Measurements from ENCODE around the gene SERPINB1.
"Not testable (repeated sequence)": the region's sequence is repeated elsewhere in the genome, so short reads cannot be mapped to it uniquely, and the experiment has no call there.

Gene SERPINB1

DNA sequence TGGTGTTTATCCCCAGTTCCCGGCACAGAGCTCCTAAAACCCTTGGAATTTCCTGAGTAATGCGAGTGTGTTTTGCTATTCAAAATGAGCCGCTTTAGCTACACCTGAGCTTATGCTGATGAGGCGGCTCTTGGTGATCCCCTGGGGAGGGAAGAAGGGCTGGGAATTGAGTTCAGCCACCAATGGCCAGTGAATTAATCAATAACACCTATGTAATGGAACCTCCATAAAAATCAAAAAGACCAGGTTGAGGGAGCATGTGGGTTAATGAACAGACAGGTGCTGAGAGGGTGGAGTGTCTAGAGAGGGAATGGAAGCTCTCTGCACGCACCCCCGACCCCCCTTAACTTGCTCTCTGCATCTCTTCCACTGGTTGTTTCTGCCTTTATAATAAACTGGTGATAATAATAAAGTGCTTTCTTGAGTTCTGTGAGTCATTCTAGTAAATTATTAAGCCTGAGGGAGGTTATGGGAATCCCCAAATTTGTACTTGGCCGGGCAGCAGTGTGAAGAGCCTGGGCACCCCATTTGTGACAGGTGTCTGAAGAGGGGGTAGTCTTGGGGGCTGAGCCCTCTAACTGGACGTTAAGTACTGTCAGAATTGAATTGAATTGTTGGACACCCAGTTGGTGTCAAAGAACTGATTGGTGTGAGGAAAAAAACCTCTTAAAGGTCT is 24.6 kb upstream of the SERPINB1 start:
- DNase-seq (ENCODE audit: low spot score) = no peak

DNA sequence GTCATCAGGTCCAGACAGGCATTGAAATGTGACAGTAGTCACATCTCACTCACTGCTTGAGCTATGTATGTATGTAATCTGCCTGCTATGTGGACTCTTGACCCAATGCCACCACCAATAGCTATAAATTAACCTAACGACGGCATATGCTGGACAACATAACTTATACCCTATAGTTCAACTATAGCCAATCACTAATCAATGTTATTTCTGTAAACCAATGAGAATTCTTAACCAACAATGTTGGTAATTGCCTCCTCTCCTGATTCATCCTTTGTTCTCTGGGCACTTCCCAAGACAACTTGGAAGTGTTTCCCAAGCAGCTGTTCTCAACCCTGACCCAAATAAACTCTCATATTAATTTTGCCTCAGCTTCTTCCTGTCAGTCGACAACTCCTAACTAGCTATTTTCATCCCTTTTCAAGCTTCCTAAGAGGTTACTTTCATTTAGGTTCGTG is 24.1 kb upstream of the SERPINB1 start:
- no peak for DNase-seq (ENCODE audit: low spot score)

DNA sequence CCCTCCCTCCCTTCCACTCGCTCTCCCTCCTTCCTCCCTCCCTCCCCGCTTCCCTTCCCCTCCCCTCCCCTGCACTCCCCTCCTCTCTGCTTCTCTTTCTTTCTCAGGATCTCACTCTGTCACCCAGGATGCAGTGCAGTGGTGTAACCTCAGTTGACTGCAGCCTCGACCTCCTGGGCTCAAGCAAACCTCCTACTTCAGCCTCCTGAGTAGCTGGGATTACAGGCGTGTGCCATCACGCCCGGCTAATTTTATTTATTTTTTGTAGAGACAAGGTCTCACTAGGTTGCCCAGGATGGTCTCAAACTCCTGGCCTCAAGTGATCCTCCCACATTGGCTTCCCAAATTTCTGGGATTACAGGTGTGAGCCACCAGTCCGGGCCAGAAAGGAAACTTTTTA is 23.6 kb upstream of the SERPINB1 start:
- DNase-seq (ENCODE audit: low spot score) = no peak

DNA sequence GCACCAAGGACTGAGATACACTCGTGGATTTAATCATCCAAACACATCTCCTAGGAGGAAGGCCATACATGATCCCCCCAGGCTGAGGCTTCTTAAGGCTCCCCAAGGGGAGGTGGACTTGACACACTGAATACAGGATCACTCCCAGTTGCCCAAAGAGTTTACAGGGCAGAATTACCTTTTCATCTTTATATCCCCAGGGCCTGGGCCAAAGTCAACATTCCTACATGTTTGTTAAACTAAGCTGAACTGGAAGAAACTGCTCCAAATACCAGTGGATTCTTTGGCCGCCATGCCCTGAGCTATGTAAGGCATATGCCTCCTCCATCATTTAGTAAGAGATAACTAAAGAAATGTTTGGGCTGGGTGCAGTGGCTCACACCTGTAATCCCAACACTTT is 22.2 kb upstream of the SERPINB1 start:
- no peak for DNase-seq (ENCODE audit: low spot score)

DNA sequence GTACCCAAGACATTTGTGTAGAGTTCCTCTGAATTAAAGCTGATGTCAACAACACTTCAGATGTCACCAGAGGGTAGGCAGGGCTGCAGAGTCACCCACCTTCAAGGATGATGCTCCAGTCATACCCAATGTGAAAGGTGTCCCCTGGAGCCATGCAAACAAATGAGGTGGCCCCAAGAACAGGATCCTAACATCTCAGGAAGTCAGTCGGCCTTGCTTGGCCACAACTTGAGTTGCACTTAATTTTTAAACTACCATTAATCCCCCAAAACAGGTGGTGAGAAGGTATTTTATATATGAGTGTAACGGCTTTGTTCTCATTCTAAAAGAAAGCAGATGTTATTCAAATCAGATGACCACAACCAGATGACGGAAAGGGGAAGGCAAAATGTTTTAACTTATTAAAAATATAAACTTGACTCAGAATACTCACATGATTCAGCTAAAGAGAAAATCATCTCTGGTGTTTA is 21.1 kb upstream of the SERPINB1 start:
- no peak for DNase-seq (ENCODE audit: low spot score)

DNA sequence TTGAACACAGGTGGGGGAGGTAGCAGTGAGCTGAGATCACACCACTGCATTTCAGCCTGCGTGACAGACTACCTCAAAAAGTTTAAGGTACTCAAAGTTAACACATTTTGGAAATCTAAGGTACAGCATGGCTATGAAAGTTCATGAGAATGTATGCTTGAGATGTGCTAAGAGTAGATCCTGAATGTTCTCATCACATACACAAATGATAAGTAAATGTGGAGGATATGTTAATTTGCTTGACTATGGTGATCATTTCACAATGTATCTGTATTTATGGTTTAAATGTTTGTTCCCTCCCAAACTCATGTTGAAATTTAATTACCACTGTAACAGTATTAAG is 20.1 kb upstream of the SERPINB1 start:
- no peak for DNase-seq (ENCODE audit: low spot score)

DNA sequence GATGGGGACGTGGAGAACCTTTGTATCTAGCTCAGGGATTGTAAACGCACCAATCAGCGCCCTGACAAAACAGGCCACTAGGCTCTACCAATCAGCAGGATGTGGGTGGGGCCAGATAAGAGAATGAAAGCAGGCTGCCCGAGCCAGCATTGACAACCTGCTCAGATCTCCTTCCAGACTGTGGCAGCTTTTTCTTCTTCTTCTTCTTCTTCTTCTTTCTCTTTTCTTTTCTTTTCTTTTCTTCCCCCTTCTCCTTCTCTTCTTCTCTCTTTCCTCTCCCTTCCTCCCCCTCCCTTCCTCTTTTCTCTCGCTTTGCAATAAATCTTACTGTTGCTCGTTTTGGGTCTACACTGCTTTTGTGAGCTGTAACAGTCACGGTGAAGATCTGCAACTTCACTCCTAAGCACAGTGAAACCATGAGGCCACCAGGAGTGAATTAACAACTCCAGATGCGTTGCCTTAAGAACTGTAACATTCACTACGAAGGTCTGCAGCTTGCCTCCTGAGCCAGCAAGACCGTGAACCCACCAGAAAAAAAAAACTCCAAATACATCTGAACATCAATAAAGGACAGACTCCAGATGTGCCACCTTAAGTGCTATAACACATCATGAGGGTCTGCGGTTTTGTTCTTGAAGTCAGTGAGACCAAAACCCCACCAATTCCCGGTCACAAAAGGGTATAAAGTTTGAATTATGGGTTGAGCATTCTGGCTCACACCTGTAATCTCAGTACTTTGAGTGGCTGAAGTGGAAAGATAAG is 19.6 kb upstream of the SERPINB1 start:
- no peak for DNase-seq (ENCODE audit: low spot score)

DNA sequence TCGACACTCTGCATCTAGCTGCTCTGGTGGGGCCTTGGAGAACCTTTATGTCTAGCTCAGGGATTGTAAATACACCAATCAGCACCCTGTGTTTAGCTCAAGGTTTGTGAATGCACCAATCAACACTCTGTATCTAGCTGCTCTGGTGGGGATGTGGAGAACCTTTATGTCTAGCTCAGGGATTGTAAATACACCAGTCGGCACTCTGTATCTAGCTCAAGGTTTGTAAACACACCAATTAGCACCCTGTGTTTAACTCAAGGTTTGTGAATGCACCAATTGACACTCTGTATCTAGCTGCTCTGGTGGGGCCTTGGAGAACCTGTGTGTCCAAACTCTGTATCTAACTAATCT is 19.0 kb upstream of the SERPINB1 start:
- DNase-seq (ENCODE audit: low spot score) = not testable (repeated sequence)

DNA sequence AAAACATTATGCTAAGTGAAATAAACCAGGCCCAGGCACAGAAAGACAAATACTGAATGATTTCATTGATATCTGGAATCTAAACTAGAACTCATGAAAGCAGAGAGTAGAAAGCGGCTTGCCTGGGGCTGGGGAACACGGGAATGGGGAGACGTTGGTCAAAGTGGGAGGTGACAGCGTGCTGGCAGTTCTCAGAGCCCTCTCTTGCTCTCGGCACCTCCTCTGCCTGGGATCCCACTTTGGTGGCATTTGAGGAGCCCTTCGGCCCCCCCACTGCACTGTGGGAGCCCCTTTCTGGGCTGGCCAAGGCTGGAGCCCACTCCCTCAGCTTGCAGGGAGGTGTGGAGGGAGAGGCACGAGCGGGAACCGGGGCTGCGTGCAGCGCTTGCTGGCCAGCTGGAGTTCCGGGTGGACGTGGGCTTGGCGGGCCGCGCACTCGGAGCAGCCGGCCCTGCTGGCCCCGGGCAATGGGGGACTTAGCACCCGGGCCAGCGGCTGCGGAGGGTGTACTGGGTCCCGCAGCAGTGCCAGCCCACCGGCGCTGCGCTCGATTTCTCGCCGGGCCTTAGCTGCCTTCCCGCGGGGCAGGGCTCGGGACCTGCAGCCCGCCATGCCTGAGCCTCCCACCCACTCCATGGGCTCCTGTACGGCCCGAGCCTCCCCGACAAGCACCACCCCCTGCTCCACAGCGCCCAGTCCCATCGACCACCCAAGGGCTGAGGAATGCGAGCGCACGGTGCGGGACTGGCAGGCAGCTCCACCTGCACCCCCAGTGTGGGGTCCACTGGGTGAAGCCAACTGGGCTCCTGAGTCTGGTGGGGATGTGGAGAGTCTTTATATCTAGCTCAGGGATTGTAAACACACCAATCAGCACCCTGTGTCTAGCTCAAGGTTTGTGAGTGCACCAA is 18.4 kb upstream of the SERPINB1 start:
- DNase-seq (ENCODE audit: low spot score) = not testable (repeated sequence)

DNA sequence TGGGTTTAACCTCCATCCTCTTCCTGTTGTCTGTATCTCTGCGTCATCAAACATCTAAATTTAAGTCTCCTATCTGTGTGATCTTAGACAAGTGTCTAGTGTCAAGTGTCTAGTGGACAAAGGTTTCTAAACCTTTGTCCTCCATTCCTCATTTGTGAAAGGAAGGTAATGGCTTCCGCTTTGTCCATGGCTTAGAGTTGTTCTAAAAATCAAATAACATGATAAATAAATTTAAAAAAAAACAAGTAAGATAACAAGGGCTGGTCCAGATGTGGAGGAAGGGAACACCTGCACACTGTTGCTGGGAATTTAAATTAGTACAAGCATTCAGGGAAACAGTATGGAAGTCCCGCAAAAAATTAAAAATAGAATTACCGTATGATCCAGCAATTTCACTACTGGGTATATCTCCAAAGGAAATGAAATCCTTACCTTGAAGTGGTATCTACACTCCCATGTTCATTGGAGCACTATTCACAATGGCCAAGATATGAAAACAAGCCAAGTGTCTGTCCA is 17.6 kb upstream of the SERPINB1 start:
- DNase-seq (ENCODE audit: low spot score) = no peak

DNA sequence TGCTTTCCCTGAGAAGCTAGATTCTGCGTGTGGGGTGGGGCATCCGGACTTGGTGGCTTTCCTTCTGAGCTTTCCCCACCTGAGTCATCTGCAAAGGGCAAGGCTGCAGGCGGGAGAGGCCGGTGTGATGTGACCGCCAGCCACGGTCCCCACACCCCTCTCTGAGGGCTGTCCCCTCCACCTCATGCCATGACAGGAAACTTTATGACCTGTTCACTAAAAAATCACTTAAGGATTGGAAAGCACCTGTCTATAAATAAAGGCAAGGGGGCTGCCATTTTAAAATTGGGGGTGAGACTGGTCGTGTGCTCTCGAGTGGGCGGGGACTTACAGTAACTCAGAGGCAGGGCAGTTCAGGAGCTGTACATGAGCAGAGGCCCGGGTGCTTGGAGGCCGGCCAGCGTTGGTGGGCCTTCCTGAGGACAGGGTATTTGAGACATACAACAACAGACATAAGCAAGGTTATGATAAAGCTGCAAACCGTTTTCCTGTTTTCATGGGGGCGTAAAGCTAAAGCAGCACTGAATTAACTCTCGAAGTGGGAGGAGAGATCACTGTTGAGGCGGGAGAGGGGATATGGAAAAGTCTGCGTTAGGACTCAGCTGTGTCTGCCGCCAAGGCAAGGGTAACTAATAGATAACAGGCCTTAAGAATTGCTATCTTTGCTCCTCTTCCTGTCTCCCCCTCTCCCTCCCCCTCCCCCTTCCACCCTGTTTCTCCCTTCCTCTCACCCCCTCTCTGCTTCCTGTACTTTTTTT is 16.1 kb upstream of the SERPINB1 start:
- DNase-seq (ENCODE audit: low spot score) = no peak

DNA sequence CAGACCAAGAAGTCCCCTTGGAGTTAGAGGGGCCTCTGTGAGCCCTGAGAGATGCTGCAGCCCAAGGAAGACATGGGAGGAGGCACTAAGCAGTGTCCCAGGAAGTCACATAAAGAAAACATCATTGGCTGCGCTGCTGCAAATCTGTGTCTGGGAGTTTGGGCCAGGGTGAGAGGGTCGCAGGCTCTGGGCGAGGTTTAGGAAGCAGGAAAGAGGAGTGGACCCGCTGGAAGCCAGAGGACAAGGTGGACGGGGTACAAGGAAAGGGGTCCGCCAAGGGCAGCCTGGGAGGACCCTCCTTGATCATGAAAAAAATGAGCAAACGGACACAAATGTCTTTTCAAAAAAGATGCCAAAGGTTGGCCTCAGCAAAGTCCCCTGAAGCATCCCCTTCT is 15.5 kb upstream of the SERPINB1 start:
- no peak for DNase-seq (ENCODE audit: low spot score)

DNA sequence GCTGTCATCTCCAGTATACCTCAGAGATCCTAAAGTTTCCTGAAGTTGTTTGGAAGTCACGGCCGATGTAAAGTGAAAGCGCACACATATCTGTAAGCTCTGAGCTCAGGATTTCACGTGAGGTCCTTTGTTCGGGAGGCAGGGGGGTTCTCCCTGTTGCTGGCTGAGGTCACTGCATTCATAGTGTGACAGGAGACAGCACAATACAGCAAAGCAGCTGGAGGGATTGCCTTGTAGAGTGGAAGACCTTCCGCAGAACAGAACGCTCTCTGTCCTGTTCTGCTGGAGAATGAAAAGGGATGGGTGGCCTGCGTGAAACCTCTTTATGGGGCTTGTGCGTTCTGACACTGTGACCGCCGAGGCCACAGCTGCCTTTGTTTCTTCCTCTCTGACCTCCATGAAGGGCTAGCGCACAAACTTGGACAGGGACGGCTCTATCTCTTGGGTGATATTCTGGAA is 13.4 kb upstream of the SERPINB1 start:
- no peak for DNase-seq (ENCODE audit: low spot score)

DNA sequence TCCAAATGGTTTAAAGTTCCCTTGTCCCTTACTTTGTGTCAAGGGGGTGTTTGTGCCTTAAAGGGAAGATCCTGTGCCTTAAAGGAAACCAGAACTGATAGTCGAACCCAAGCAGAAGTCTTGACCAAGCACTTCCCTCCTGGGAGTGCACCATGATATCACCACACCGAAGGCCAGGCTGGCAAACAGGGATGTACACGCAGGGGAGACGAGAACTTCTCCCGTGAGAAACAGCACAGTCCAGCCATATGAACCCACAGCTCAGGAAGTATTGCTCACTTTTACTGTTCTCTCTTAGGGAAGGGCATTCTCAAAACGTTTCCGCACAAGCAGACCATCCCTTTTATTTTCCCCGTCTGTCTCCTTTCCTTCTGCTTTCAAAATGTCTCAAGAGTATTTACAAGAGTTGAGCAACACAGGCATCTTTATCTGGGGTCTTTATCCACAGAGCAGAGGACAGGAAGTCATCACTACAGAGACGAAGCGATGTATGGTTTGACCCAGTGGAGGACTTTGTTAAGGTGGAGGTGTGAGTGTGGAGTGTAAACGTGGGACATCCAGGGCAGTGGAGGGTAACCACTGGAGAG is 12.8 kb upstream of the SERPINB1 start:
- DNase-seq (ENCODE audit: low spot score) = no peak

DNA sequence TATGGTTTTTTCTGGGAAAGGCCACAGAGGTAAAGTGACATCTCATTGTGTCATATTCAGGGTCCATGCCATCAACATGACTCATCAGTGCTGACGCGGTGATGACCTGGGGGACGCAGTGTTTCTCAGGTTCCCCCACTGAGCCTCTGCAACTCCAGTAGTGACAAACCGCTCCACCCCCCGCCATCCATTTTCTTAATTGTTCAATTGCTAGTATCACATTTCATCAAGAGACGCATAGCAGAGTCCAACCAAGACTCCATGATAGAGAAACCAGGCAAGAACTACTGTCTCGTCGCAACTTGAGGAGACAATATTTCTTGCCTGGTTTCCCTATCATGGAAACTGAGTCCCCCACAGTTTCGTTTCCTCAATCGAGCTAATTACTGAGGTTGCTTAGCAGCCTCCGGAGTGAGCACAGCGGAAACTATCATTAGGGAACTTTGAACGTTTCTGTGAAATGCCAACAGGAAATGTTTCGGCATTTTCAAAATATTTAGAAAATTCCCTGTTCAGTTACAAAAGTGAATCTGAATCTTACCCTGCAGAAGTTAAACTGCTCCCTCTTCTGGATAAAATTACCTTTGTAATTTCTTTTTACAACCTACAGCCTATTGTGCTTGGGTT is 12.2 kb upstream of the SERPINB1 start:
- DNase-seq (ENCODE audit: low spot score) = no peak

DNA sequence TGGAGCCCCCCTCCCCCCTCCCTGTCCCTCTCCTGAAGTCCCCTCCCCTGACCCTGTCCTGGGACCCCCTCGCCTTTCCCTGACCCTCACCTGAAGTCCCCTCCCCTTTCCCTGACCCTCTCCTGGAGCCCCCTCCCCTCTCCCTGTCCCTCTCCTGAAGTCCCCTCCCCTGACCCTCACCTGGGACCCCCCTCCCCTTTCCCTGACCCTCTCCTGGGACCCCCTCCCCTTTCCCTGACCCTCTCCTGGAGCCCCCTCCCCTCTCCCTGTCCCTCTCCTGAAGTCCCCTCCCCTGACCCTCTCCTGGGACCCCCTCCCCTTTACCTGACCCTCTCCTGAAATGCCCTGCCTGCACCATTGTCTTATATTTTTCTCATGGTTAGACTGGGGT is 11.7 kb upstream of the SERPINB1 start:
- DNase-seq (ENCODE audit: low spot score) = not testable (repeated sequence)

DNA sequence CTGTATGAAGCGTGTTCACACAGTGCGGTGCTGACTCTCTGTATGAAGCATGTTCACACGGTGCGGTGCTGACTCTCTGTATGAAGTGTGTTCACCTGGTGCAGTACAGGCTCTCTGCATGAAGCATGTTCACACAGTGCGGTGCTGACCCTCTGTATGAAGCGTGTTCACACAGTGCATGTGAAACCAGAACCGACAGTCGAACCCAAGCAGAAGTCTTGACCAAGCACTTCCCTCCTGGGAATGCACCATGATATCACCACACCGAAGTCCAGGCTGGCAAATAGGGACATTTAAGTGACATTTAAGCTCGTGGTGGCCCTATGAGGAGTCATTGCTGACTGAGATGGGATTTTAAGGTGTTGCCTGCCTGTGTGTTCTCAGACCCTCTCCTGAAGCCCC is 11.3 kb upstream of the SERPINB1 start:
- DNase-seq (ENCODE audit: low spot score) = no peak

DNA sequence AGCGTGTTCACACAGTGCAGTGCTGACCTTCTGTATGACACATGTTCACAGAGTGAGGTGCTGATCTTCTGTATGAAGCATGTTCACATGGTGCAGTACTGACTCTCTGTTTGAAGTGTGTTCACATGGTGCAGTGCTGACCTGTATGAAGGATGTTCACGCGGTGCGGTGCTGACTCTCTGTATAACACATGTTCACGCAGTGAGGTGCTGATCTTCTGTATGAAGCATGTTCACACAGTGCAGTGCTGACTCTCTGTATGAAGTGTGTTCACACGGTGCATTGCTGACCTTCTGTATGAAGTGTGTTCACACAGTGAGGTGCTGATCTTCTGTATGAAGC is 10.8 kb upstream of the SERPINB1 start:
- no peak for DNase-seq (ENCODE audit: low spot score)

DNA sequence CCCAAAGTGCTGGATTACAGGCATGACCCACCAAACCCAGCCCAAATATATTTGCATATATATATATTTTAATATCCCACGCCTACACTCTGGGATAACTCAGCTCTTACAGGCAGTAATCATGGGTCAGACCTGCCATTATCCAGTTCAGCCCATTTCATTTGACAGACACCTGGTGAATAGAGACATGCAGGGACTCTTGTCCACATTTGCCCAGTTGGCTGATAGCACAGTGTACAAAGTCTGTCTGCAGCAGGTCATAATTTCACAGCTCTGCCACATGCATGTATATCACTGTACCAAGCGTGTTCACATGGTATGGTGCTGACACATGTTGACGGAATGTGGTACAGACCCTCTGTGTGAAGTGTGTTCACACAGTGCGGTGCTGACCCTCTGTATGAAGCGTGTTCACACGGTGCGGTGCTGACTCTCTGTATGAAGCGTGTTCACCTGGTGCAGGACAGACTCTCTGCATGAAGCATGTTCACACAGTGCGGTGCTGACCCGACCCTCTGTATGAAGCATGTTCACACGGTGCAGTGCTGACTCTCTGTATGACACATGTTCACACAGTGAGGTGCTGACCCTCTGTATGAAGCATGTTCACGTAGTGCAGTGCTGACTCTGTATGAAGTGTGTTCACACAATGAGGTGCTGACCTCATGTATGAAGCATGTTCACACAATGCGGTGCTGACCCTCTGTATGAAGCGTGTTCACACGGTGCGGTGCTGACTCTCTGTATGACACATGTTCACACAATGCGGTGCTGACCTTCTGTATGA is 10.3 kb upstream of the SERPINB1 start:
- DNase-seq (ENCODE audit: low spot score) = no peak

DNA sequence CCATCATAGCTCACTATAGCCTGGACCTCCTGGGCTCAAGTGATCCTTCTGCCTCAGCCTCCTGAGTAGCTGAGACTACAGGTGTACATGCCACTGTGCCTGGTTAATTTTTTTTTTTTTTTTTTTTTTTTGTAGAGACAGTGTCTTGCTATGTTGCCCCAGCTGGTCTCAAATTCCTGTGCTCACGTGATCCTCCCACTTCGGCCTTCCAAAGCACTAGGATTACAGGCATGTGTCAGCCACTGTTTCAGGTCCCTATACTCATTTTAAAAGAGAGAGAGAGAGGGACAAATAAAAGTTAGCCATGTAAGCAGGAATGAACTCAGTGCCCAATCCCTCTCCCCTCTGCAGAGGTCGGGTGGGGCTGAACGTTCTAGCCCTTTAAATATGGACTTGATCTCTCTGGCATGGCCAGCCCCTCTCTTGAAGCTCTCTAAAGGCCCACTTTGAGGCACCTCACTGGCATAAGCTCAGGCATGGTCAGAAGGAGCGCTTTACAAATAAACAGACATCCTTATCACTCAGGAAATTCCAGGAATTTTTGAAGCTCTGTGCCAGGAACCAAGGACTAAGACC is 9.0 kb upstream of the SERPINB1 start:
- DNase-seq (ENCODE audit: low spot score) = no peak

Measured in cerebellar cortex (tissue), 1 donor.